NK-92 treated with Interleukin-12 subunit alpha and Interleukin-12 subunit beta, amount 100 ng/mL, for 24 hours (cell line): ENCODE results near the gene PTPRM.

Experiments used
- DNase-seq: peaks from one replicate; lab custom pipeline; 2025; lab: John Stamatoyannopoulos, UW

The PTPRM gene

GRCh38 chr18:8286303-8286702 lies 719.2 kb downstream of the PTPRM start:
- DNase-seq: no peak

GRCh38 chr18:8287196-8287885 lies 720.2 kb downstream of the PTPRM start:
- no peak for DNase-seq

- no peak for DNase-seq
Observed at GRCh38 chr18:8288472-8289195, 721.5 kb downstream of the PTPRM start.

GRCh38 chr18:8290435-8290834 lies 723.3 kb downstream of the PTPRM start:
- DNase-seq: no peak

- DNase-seq: no peak
Observed at GRCh38 chr18:8290913-8291312, 723.8 kb downstream of the PTPRM start.

- DNase-seq: no peak
Observed at GRCh38 chr18:8293184-8293583, 726.1 kb downstream of the PTPRM start.

- DNase-seq: no peak
Observed at GRCh38 chr18:8296886-8297616, 729.9 kb downstream of the PTPRM start.

GRCh38 chr18:8298186-8298585 lies 731.1 kb downstream of the PTPRM start:
- DNase-seq: no peak

GRCh38 chr18:8299054-8299980 lies 732.2 kb downstream of the PTPRM start:
- DNase-seq: no peak

- DNase-seq: no peak
Observed at GRCh38 chr18:8300751-8301410, 733.8 kb downstream of the PTPRM start.

- DNase-seq: no peak
Observed at GRCh38 chr18:8301427-8302172, 734.5 kb downstream of the PTPRM start.

GRCh38 chr18:8303151-8303755 lies 736.1 kb downstream of the PTPRM start:
- no peak for DNase-seq

- DNase-seq: no peak
Observed at GRCh38 chr18:8307960-8308359, 740.8 kb downstream of the PTPRM start.

GRCh38 chr18:8313043-8313442 lies 745.9 kb downstream of the PTPRM start:
- DNase-seq: no peak

- no peak for DNase-seq
Observed at GRCh38 chr18:8314124-8314523, 747.0 kb downstream of the PTPRM start.

- no peak for DNase-seq
Observed at GRCh38 chr18:8319798-8320489, 752.8 kb downstream of the PTPRM start.

- no peak for DNase-seq
Observed at GRCh38 chr18:8322486-8322885, 755.4 kb downstream of the PTPRM start.

- no peak for DNase-seq
Observed at GRCh38 chr18:8324343-8325065, 757.4 kb downstream of the PTPRM start.
